Stimulated activated CD8-positive, alpha-beta memory T cell treated with anti-CD3 and anti-CD28 coated beads, Interleukin-4, amount 100 ng/mL, for 48 hours (primary cell): ENCODE data around the gene CAPN10.
A peak's percentile ranks its signal among the peaks of the same experiment; 100 is the strongest.

Experiments
- DNase-seq: peaks from one replicate; pipeline ENCODE4 v3.0.0-alpha.2; 2020

CAPN10 gene

DNA sequence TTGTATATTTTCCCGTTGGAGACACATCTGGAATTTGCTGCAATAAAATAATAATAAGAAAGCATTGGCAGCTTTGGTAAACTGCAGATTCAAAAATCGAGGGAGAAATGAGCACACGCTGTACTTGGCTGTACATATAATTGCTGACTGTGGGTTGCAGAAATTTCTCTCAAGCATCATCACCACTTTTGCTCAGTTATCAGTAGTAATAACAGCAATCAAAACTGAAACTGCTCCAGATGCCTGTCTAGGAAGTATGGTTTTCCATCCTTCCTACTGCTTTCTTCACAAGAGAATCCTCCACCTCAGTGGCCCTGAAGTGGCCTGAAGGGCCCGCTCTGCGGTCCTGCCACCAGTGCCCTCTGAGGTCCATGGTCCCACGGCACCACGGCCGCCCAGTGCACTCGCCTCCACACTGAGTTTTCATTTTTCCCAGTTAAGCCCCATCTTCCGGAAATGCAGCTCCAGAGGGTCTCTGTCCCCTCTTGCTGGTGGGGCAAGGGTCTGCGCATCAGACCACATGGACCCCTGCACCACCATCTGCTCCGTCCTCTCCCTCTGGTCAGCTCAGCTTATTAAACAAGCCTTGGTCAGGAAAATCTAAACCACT is 22.5 kb upstream of the CAPN10 start:
- peak; percentile 23 for DNase-seq

DNA sequence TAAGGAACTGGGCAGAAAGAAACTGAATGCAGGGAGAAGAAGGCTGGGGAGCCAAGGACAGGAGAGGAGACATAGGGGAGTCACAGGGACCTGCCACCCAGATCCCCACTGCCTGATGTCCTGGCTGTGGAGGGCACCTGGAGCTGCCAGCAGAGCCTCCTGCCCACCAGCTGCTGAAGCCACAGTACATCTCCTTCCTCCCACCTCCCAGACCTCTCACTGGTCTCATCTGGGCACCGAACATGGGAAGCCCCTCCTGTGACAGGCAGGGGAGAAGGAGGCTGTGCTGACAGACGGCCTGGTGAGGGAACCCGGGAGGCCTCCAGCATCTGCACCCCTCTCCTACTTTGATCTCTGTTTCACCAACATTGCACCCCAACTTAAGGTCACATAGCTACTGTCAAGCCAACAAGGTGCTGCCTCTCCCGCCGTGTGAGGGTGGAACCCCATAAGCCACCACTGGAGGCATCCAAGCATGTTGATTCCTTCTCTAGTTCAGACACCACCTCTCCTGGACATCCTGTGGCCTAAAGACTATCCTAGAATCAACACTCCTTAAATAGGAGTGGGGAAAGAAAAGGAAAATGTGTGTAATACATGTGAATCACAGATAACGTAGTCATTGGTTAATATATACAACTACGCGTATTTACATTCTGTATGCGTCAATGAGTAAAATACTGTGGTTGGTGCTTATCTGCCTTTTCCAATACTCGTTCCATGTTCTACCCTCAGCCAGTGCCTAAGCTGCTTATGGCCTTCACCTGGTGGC is 21.8 kb upstream of the CAPN10 start:
- DNase-seq: peak; percentile 65

DNA sequence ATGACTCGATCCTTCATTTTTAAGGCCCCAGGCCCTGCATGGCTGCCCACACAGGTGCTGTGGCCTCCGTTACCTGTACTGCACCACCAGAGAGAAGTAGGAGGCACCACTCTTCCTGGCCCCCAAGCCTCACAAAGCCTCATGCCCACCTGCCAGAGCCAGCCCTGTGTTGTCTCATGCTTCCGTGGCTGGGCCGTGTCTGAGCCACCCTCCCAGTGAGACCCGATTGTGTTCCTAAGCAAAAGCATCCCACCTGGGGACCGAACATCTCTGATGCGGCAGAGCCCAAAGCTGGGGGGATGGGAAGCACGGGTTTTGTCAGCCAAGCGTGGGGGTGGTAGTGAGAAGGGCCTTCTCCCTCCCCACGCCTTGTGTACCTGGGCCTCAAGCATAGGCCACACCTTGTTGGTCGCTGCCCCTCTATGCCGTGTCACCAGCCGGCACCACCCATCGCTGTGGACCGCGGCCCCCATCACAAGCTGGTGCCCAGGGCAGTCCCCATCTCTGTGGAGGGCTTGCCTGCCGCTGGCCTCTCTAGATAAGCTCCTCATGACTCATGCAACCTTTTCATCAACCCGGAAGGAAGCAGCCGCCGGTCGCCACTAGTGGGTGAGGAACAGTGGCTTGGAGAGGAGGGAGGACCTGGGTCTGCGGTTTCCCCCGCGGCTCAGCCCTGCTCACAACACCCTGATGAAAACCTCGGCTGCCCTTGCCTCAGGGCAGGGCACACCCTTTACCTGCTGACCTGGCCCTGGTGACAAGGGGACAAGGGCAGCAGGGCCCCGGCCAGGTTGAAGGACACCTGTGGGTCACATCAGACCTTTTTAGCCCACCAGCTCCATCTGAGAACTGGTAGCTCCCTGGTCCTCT is 21.0 kb upstream of the CAPN10 start:
- DNase-seq: peak; percentile 91

GRCh38 chr2:240566203-240567136 is 20.1 kb upstream of the CAPN10 start:
- peak; percentile 97 for DNase-seq

DNA sequence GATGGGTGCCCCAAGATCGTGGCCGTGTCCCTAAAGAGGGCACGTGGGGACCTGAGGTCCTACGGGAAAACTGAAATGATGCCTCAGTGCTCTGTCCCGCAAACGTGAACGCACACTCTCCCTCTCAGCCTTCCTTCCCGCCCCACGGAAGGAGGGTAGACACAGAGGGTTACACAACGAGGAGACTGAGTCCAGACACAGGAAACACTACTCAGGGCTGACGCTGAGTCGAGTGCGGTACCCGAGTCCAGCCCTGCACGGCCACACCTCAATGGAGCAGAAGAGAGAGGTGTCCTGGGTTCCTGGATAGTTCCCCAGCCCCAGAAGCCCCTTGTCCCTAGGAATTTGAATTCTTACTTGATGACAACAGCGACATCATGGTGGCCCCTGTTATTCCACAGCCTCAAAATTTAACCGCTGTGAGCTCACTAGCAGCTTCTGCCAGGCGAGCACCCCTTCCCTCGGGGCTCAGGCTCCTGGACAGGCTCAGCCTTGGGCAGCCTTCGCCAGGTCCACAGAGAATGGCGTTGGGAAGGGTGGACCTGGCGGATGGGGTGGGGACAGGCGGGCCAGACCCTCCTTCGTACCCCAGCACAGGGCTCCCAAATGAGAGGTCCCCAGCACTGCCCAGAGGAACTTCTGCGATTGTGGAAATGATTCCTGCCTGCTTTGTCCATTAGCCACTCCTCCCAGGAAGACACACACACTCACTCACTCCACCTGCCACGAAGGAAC is 19.2 kb upstream of the CAPN10 start:
- peak; percentile 61 for DNase-seq

DNA sequence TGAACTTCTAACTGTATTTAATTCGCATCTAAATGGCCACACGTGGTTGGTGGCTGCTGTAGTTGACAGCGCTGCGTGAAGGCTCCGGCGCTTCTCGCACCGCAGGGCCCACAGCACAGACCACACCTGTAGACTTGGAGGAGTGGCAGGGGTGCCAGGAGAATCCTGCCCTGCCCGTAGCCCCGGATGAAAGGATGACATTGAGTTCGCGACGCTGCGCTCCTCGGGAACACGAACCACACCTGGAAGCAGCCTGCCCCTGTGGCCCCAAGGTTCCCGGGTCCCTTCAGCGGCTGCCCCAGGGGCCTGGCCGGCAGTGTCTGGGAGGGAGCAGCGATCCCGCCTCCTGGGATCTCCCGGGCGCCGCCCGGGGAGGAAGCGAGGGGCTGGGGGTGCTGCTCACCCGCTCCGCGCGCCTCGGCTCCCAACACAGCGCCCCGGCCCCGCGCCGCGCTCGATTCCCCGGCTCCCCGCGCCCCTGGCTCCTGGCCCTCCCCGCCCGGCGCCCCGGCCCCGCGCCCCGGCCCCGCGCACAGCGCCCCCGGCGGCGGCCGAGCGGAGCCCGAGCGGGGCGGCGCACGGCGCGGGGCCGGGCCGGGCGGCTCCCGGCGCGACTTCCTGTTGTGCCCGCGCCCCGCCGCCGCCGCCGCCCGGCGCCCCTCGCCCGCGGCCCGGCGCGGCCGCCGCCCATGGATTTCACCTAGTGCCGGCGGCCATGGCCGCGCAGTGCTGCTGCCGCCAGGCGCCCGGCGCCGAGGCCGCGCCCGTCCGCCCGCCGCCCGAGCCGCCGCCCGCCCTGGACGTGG is 18.5 kb upstream of the CAPN10 start, which contains the start of gene RNPEPL1:
Gene RNPEPL1, plus strand, starts transcription at position 613 of the 806 bp plus-strand sequence. Its CDS starts 103 bp downstream, at position 716.
- peak; percentile 59 for DNase-seq

DNA sequence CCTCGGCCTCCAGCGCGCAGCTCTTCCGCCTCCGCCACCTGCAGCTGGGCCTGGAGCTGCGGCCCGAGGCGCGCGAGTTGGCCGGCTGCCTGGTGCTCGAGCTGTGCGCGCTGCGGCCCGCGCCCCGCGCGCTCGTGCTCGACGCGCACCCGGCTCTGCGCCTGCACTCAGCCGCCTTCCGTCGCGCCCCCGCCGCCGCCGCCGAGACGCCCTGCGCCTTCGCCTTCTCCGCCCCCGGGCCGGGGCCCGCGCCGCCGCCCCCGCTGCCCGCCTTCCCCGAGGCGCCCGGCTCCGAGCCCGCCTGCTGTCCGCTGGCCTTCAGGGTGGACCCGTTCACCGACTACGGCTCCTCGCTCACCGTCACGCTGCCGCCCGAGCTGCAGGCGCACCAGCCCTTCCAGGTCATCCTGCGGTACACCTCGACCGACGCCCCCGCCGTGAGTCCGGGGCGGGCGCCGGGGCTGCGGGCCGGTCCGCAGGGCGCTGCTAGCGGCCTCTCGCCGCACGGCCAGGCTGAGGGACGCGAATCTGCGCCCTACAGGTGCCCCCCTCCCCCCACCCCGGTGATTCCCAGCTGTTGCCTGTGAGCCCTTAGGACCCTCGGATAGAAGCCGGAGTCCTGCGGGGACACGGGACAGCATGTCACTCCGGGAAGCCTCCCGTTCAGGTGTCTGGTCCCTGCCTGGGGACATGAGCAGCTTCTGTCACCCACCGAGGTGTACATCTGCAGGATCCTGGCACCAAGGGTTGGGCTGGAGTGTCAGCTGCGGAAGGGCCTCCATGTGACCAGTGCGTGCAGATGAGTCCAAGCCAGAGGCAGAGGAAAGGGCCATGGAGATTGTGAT is 17.6 kb upstream of the CAPN10 start:
- peak; percentile 46 for DNase-seq

GRCh38 chr2:240569523-240569997 is 17.0 kb upstream of the CAPN10 start:
- no peak for DNase-seq

DNA sequence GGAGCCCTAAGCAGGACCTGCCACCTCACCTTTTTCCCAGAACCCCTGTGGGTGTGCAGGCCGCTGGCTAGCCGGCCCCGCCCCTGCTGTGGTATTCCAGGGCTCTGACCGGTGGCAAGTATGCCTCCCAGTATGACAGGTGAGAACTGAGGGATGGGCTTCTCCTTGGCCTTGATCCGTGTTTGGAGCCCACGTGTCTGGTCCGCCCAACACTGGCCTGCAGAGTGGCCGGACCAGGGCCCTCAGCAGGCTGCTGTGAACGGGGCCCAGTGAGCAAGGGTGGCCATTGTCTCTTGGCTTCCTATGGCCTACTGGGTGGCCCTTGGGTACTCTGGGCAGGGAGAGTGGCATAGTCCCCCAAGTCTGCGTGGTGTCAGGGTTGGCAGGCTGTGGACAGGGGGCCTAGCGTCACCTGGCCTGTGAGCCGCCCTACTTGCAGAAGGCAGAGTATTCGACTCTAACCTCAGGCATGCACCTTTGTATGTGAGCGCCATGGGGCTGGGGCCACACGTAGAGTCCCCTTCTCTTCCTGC is 16.5 kb upstream of the CAPN10 start:
- DNase-seq: no peak

DNA sequence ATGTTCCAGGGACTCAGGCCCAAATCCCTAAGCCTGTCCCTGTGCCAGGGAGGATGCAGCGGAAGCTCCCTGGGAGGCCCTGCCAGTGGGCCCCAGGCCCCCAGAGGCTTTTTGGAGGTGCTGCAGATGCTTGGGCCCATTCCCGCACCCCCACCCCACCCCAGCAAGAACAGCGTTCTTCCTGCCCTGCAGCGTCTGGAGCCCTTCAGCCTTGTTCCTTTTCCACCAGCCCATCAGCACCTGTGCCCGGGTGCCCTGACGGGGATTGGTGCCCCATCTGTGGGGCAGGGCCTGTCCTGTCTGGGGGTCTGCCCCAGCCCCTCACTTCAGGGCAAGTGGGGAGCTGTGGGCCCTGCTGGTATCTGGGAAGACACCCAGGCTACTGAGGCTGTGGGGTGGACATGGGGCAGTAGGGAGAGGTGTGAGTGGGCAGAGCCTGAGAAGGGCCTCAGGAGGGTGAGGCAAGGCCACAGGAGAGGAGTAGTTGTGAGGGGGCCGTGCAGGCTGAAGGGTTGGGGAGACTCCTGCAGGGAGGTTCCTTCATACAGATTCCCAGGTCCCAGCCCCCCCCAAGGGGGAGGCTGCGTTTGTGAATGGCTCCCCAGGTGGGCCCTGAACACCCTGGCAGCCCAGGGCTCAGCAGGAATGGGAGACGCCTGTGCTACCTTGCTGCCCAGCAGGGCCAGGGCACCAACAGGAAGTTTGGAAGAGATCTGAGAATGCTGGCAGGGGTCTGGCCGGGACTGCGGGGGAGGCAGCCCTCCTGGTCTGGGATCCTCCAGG is 15.8 kb upstream of the CAPN10 start:
- DNase-seq: no peak

- no peak for DNase-seq
Observed at GRCh38 chr2:240571314-240571973, 15.1 kb upstream of the CAPN10 start.

DNA sequence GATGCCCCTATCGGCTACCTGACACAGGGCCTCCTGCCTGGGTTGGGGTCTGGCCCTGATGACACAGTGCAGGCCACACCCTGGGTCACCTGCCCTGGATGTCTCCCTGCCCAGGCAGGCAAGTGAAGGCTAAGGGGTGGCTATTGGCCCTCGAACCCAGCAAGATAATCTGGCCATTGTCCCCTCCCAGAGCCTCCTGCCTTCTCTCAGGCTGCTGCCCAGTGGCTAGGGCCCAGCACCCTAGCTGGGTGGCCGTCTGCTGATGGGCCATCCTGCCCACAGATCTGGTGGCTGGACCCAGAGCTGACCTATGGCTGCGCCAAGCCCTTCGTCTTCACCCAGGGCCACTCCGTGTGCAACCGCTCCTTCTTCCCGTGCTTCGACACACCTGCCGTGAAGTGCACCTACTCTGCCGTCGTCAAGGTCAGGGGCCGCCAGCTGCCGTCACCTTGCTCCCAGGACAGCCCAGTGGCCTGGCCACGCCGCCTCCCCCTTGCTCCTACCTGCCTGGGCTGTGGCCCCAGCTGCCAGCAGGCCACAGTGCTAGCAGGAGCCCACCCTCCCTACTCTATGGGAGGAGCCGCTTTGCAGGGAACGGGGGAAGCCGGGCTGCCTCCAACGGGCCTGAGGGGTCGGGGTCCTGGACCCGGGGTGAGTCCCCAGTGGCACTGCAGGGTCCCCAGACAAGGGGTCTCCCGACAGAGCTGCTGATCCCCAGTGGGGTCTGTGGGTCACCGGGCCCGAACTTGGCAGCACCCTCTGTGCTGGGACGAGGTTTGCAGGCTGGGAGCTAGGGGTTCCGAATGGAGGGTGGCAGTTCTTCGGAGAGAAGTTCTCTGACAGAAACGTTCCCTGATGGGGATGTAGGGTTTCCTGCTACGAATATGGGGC is 14.1 kb upstream of the CAPN10 start:
- no peak for DNase-seq

GRCh38 chr2:240573071-240573515 is 13.4 kb upstream of the CAPN10 start:
- no peak for DNase-seq

- DNase-seq: no peak
Observed at GRCh38 chr2:240573516-240574385, 12.8 kb upstream of the CAPN10 start.

- DNase-seq: no peak
Observed at GRCh38 chr2:240574386-240575100, 12.0 kb upstream of the CAPN10 start.
